Activated B cell treated with CpG ODN at 0.5 μM for 24 hours (primary cell): ENCODE results near the gene PM20D1. TPM values are rescaled to one million over a fixed set of nuclear protein-coding genes. Genes with fewer than 3 reads are reported as not detected.

Experiments used
- ATAC-seq: fragments of 200-7000 bp; cut with Tn5 transposase; one replicate; pipeline ENCODE4 v1.10.0; 2021; ENCODE audit warnings: low read depth, mild to moderate bottlenecking, moderate library complexity
- CTCF ChIA-PET: fragments of 350-600 bp; sonication (Branson Sonifier 250); formaldehyde crosslinking; loops from one replicate; lab custom pipeline; 2021; ENCODE audit warnings: antibody characterized with exemption; lab: Charles Lee
- POLR2A ChIA-PET: fragments of 350-600 bp; sonication (Branson Sonifier 250); formaldehyde crosslinking; loops from one replicate; lab custom pipeline; 2021; ENCODE audit warnings: antibody characterized with exemption; lab: Charles Lee
- DNase-seq: peaks from one replicate; pipeline ENCODE4 v3.0.0; 2022
- H3K27ac Mint-ChIP-seq: one replicate; pipeline ENCODE4 v1.8.0; 2020; ENCODE audit warnings: mixed read lengths
- H3K27me3 Mint-ChIP-seq: one replicate; pipeline ENCODE4 v1.8.0; 2021; ENCODE audit warnings: mixed read lengths
- H3K36me3 Mint-ChIP-seq: one replicate; pipeline ENCODE4 v1.8.0; 2021; ENCODE audit warnings: low read depth, mixed read lengths
- H3K4me1 Mint-ChIP-seq: one replicate; pipeline ENCODE4 v1.8.0; 2021; ENCODE audit warnings: mixed read lengths
- H3K4me3 Mint-ChIP-seq: one replicate; pipeline ENCODE4 v1.8.0; 2020; ENCODE audit warnings: mild to moderate bottlenecking, mixed read lengths
- H3K9me3 Mint-ChIP-seq: one replicate; pipeline ENCODE4 v1.8.0; 2020; ENCODE audit warnings: mixed read lengths
- CTCF ChIP-seq: fragments of 200-600 bp; IDR thresholded peaks from one replicate; pipeline ENCODE4 v1.8.0; 2022; ENCODE audit warnings: antibody characterized with exemption, mild to moderate bottlenecking
- intact Hi-C: fragments of 100-400 bp; cut with micrococcal nuclease; formaldehyde crosslinking; loops from one replicate; pipeline ENCODE4 v1.15.1; 2024
- total RNA-seq: library from RNA; stranded (reverse); gene quantifications from 2 replicates; pipeline ENCODE4 v1.2.3, GENCODE V29; 2022

PM20D1 gene
- total RNA-seq, 1 donor from 2014 or later: 2.1 TPM

GRCh38 chr1:205817364-205817763, 32.6 kb downstream of the PM20D1 start:
- H3K4me3 Mint-ChIP-seq: no peak overlapping the region
- POLR2A ChIA-PET: interaction anchor here (1.8 kb wide), 1 partner anchor 42 kb away, joined by 5 read pairs; the partner anchor contains the start of gene RAB29
- H3K36me3 Mint-ChIP-seq: peaks cover 3% of the 10 kb centered on the region
- ATAC-seq: no peak
- intact Hi-C loops: no loop called here
- H3K27me3 Mint-ChIP-seq: no peaks in the 10 kb centered on the region
- no peak for TF ChIP-seq CTCF
- no peak for DNase-seq
- H3K4me1 Mint-ChIP-seq: peaks cover 14% of the 10 kb centered on the region
- no peaks in the 10 kb centered on the region for H3K9me3 Mint-ChIP-seq
- CTCF ChIA-PET: interaction anchor here (1.2 kb wide), 1 partner anchor 8 kb away, joined by 4 read pairs; no protein-coding TSS in a partner anchor
- H3K27ac Mint-ChIP-seq: no peak overlapping the region

GRCh38 chr1:205813755-205814058, 36.2 kb downstream of the PM20D1 start:
- TF ChIP-seq CTCF: no peak
- DNase-seq (no peak), ATAC-seq (no peak)
- no peaks in the 10 kb centered on the region for H3K9me3 Mint-ChIP-seq
- no peaks in the 10 kb centered on the region for H3K27me3 Mint-ChIP-seq
- POLR2A ChIA-PET: interaction anchor here (1.1 to 4.9 kb wide), 4 partner anchors 11 to 40 kb away, joined by 3 to 40 read pairs (median 5); partner anchors contain the start of genes PM20D1 and RAB29
- intact Hi-C loops: loop anchor here (1.0 to 5.0 kb wide), 5 partner anchors 21 to 104 kb away; partner anchors contain the start of genes NUCKS1, PM20D1 and RAB29
- H3K27ac Mint-ChIP-seq: peak overlapping the region; percentile 83
- peaks cover 46% of the 10 kb centered on the region for H3K4me1 Mint-ChIP-seq
- peak overlapping the region; percentile 95 for H3K4me3 Mint-ChIP-seq
- CTCF ChIA-PET: interaction anchor here (1.7 kb wide), 1 partner anchor 164 kb away, joined by 6 read pairs; no protein-coding TSS in a partner anchor
- peaks cover 21% of the 10 kb centered on the region for H3K36me3 Mint-ChIP-seq

- intact Hi-C loops: loop anchor here (1.0 to 5.0 kb wide), 5 partner anchors 20 to 104 kb away; partner anchors contain the start of genes NUCKS1, PM20D1 and RAB29
Measured at GRCh38 chr1:205812878-205813754, 36.8 kb downstream of the PM20D1 start, which contains the start of gene SLC41A1. TSS of gene SLC41A1 (minus strand) at chr1:205813198. CDS start at chr1:205810441, 2,757 bp downstream.

GRCh38 chr1:205812271-205812877, 37.6 kb downstream of the PM20D1 start:
- no peak for TF ChIP-seq CTCF
- ChIA-PET POLR2A (interaction anchor here (0.7 to 4.9 kb wide), 8 partner anchors 14 to 180 kb away, joined by 3 to 40 read pairs (median 6); partner anchors contain the start of genes ELK4, PM20D1 and RAB29), CTCF (interaction anchor here (1.7 to 2.4 kb wide), 3 partner anchors 20 to 165 kb away, joined by 6 read pairs; no protein-coding TSS in a partner anchor)
- DNase-seq (no peak), ATAC-seq (peak; percentile 17)
- intact Hi-C loops: loop anchor here (2.0 to 5.0 kb wide), 2 partner anchors 20 to 105 kb away; no protein-coding TSS in a partner anchor
- Mint-ChIP-seq H3K4me3 (peak overlapping the region; percentile 95), H3K9me3 (no peaks in the 10 kb centered on the region), H3K27me3 (no peaks in the 10 kb centered on the region), H3K27ac (peak overlapping the region; percentile 66), H3K4me1 (peaks cover 57% of the 10 kb centered on the region), H3K36me3 (peaks cover 27% of the 10 kb centered on the region)

More at GRCh38 chr1:205812878-205813754, 36.8 kb downstream of the PM20D1 start, which contains the start of gene SLC41A1:
- ChIA-PET POLR2A (interaction anchor here (0.6 to 4.9 kb wide), 10 partner anchors 9 to 94 kb away, joined by 3 to 40 read pairs (median 4); partner anchors contain the start of genes PM20D1 and RAB29), CTCF (interaction anchor here (1.7 kb wide), 1 partner anchor 164 kb away, joined by 6 read pairs; no protein-coding TSS in a partner anchor)
- ATAC-seq (peak; percentile 96), DNase-seq (peak; percentile 78)
- no peaks in the 10 kb centered on the region for H3K9me3 Mint-ChIP-seq
- peak within 1 kb of the TSS; percentile 83 for H3K27ac Mint-ChIP-seq
- H3K4me3 Mint-ChIP-seq: peak within 1 kb of the TSS; percentile 95
- H3K27me3 Mint-ChIP-seq: no peaks in the 10 kb centered on the region
- peaks cover 25% of the 10 kb centered on the region for H3K36me3 Mint-ChIP-seq
- peaks cover 52% of the 10 kb centered on the region for H3K4me1 Mint-ChIP-seq
- TF ChIP-seq CTCF: no peak
